ENCODE results near the gene AQP3. TPM values are rescaled to one million over a fixed set of nuclear protein-coding genes. Genes with fewer than 3 reads are reported as not detected.
A peak's percentile ranks its signal among the peaks of the same experiment; 100 is the strongest.

The AQP3 gene
- total RNA-seq, 4 donors from 2014 or later: 3.9 to 100 (median 15.5) TPM

- no peak for ATAC-seq
- WGBS, 2 donors (ENCODE audit: low coverage in 1 of 2): 93% methylated on average over 3 of the region's 8 CpGs; no CpG with 5 or more reads in 1 of the 2 donors
- H3K27ac ChIP-seq: no peak overlapping the region
Observed at GRCh38 chr9:33418090-33418489, 29.3 kb downstream of the AQP3 start.

DNA sequence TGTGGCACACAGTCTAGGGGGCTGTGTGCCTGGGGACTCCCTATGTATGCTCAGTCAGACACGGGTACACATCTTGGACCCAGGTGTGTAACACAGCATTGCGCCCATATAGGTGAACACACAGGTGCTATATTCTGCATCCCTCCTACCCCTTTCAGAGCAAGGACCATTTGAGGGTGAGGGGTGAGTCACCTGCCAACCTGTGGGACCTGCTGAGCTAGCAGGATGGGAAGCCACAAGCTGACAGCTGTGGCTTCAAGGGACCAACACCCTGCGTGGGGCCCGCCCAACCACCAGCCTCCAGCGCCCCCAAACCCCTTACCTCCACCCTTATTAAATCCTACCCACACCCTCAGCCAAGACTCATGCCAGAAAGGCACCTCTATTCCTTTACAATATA is 30.4 kb downstream of the AQP3 start:
- Histone ChIP-seq H3K27ac (no peak overlapping the region), H3K36me3 (no peaks in the 10 kb centered on the region), H3K9me3 (no peaks in the 10 kb centered on the region), H3K4me3 (no peak overlapping the region), H3K27me3 (peaks cover 6% of the 10 kb centered on the region), H3K4me1 (peaks cover 0 to 11% (median 0%) of the 10 kb centered on the region in 3 donors)
- TF ChIP-seq, protein P1, sequence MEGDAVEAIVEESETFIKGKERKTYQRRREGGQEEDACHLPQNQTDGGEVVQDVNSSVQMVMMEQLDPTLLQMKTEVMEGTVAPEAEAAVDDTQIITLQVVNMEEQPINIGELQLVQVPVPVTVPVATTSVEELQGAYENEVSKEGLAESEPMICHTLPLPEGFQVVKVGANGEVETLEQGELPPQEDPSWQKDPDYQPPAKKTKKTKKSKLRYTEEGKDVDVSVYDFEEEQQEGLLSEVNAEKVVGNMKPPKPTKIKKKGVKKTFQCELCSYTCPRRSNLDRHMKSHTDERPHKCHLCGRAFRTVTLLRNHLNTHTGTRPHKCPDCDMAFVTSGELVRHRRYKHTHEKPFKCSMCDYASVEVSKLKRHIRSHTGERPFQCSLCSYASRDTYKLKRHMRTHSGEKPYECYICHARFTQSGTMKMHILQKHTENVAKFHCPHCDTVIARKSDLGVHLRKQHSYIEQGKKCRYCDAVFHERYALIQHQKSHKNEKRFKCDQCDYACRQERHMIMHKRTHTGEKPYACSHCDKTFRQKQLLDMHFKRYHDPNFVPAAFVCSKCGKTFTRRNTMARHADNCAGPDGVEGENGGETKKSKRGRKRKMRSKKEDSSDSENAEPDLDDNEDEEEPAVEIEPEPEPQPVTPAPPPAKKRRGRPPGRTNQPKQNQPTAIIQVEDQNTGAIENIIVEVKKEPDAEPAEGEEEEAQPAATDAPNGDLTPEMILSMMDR (IDR thresholded peaks at IDR 0.05): no peak
- no peak for TF ChIP-seq EP300 (IDR thresholded peaks at IDR 0.05)
- TF ChIP-seq POLR2A (IDR thresholded peaks at IDR 0.05): no peak
- no peak for TF ChIP-seq POLR2AphosphoS5 (IDR thresholded peaks at IDR 0.05)
- no peak for ATAC-seq
- 47% methylated on average over 3 of the region's 5 CpGs; no CpG with 5 or more reads in 1 of the 2 donors for WGBS, 2 donors (ENCODE audit: low coverage in 1 of 2)

More at GRCh38 chr9:33418090-33418489, 29.3 kb downstream of the AQP3 start:
- H3K4me1 ChIP-seq: peaks cover 0 to 11% (median 0%) of the 10 kb centered on the region in 3 donors
- H3K27me3 ChIP-seq: peaks cover 6% of the 10 kb centered on the region
- no peak overlapping the region for H3K4me3 ChIP-seq
- TF ChIP-seq POLR2AphosphoS5 (IDR thresholded peaks at IDR 0.05) (no peak), POLR2A (IDR thresholded peaks at IDR 0.05) (no peak), EP300 (IDR thresholded peaks at IDR 0.05) (no peak)
- TF ChIP-seq, protein P1 (IDR thresholded peaks at IDR 0.05): no peak
- no peaks in the 10 kb centered on the region for H3K36me3 ChIP-seq
- no peaks in the 10 kb centered on the region for H3K9me3 ChIP-seq

- ATAC-seq: peak; percentile 54
- Histone ChIP-seq H3K36me3 (no peaks in the 10 kb centered on the region), H3K27me3 (peaks cover 6% of the 10 kb centered on the region), H3K27ac (no peak overlapping the region), H3K9me3 (no peaks in the 10 kb centered on the region), H3K4me1 (peaks cover 0 to 11% (median 0%) of the 10 kb centered on the region in 3 donors), H3K4me3 (no peak overlapping the region)
- TF ChIP-seq, protein P1 (IDR thresholded peaks at IDR 0.05): peak in 3 of 4 experiments; percentile 70 to 81 (median 74)
- no peak for TF ChIP-seq POLR2AphosphoS5 (IDR thresholded peaks at IDR 0.05)
- TF ChIP-seq POLR2A (IDR thresholded peaks at IDR 0.05): no peak
- 20 to 23% methylated on average over 1 to 9 of the region's 9 CpGs for WGBS, 2 donors (ENCODE audit: low coverage in 1 of 2)
Observed at GRCh38 chr9:33415501-33416038, 31.8 kb downstream of the AQP3 start.

DNA sequence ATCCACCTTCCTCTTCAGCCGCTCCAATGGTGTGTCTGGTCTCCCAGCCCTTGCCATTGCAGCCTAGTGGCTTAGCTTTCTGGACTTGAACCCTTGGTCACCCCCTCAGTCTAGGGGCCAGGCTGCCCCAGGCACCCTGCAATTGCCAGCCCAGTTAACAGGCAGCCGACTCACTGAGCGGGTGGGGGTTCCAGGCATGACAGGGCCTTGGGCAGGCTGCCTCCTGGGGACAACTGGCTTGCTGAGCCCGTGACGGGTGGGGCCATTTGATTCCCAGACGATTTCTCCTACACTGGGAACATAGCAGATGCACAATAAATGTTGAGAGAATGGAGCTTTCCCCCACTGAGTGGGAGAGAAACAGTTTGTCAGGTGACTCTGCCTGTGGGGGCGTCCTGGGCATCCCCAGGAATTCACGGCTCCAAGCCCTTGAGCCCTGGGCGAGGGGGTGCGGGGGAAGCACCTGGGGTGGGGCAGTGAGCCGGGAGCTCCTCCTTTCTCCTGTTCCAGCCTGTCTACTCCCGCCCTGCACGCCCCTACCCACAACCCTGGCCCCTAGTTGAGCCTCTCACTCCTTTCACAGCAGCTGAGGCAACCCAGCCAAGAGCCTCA is 32.4 kb downstream of the AQP3 start:
- peak; percentile 27 for ATAC-seq
- Histone ChIP-seq H3K27ac (no peak overlapping the region), H3K36me3 (no peaks in the 10 kb centered on the region), H3K4me1 (peaks cover 0 to 11% (median 0%) of the 10 kb centered on the region in 3 donors), H3K27me3 (peaks cover 6% of the 10 kb centered on the region), H3K9me3 (no peaks in the 10 kb centered on the region), H3K4me3 (no peak overlapping the region)
- 53% methylated on average over 2 of the region's 13 CpGs; no CpG with 5 or more reads in 1 of the 2 donors for WGBS, 2 donors (ENCODE audit: low coverage in 1 of 2)
- TF ChIP-seq EP300 (IDR thresholded peaks at IDR 0.05) (no peak), POLR2A (IDR thresholded peaks at IDR 0.05) (no peak), POLR2AphosphoS5 (IDR thresholded peaks at IDR 0.05) (no peak)
- TF ChIP-seq, protein P1 (IDR thresholded peaks at IDR 0.05): no peak

- 26 to 34% methylated on average over 2 to 3 of the region's 3 CpGs for WGBS, 2 donors (ENCODE audit: low coverage in 1 of 2)
- TF ChIP-seq POLR2AphosphoS5 (IDR thresholded peaks at IDR 0.05) (no peak), EP300 (IDR thresholded peaks at IDR 0.05) (no peak), POLR2A (IDR thresholded peaks at IDR 0.05) (no peak)
- TF ChIP-seq, protein P1 (IDR thresholded peaks at IDR 0.05): no peak
- Histone ChIP-seq H3K4me3 (no peak overlapping the region), H3K4me1 (peaks cover 0 to 11% (median 0%) of the 10 kb centered on the region in 3 donors), H3K27ac (no peak overlapping the region), H3K36me3 (no peaks in the 10 kb centered on the region), H3K27me3 (peaks cover 6% of the 10 kb centered on the region), H3K9me3 (no peaks in the 10 kb centered on the region)
- no peak for ATAC-seq
Observed at GRCh38 chr9:33414268-33414667, 33.1 kb downstream of the AQP3 start.
